Neural progenitor cell (in vitro differentiated cells): ENCODE measurements around the gene SYT6.

Experiments used
- CTCF ChIP-seq: fragments of 200-600 bp; sonication (generic); IDR thresholded peaks from 2 replicates; pipeline ENCODE4 v1.5.1; 2017; ENCODE audit warnings: antibody characterized with exemption, mild to moderate bottlenecking
- EZH2 ChIP-seq: fragments of 200-600 bp; sonication (generic); IDR thresholded peaks from 2 replicates; pipeline ENCODE4 v1.6.1; 2017; ENCODE audit warnings: antibody characterized with exemption, mild to moderate bottlenecking, moderate library complexity

- TF ChIP-seq CTCF (no peak), EZH2 (no peak)
Observed at GRCh38 chr1:114149211-114149610, 4.5 kb downstream of the SYT6 start.
